Vagina (tissue), 2 donors: ENCODE measurements around the gene DDX39B. TPM values are rescaled to one million over a fixed set of nuclear protein-coding genes. Genes with fewer than 3 reads are reported as not detected.
A peak's percentile ranks its signal among the peaks of the same experiment; 100 is the strongest.

Experiments
- DNase-seq, 2 donors: peaks; one replicate each; pipeline ENCODE4 v3.0.0-alpha.2; 2017; ENCODE audit errors: extremely low spot score in 2 of 2
- H3K27ac ChIP-seq: fragments of 200-600 bp; sonication (generic); one replicate; pipeline ENCODE4 v1.5.1; 2019
- H3K27me3 ChIP-seq: fragments of 200-600 bp; sonication (generic); one replicate; pipeline ENCODE4 v1.5.1; 2019
- H3K36me3 ChIP-seq, 2 donors: fragments of 200-600 bp; sonication (generic); one replicate each; pipeline ENCODE4 v1.5.1; 2017 to 2019
- H3K4me1 ChIP-seq: fragments of 200-600 bp; sonication (generic); one replicate; pipeline ENCODE4 v1.5.1; 2019
- H3K4me3 ChIP-seq, 2 donors: fragments of 200-600 bp; sonication (generic); 1 replicate in 1 of 2; 2 replicates in 1 of 2; pipeline ENCODE4 v1.5.1; 2016 to 2019
- H3K9me3 ChIP-seq: fragments of 200-600 bp; sonication (generic); one replicate; pipeline ENCODE4 v1.5.1; 2019
- CTCF ChIP-seq, 3 experiments: fragments of 450-650 bp in 2 of 3; fragments of 200-600 bp in 1 of 3; sonication (generic) in 1 of 3; IDR thresholded peaks; one replicate each; pipeline ENCODE4 v1.5.1; 2017 to 2019; ENCODE audit warnings: antibody characterized with exemption in 3 of 3, mild to moderate bottlenecking in 2 of 3, moderate library complexity in 2 of 3
- POLR2A ChIP-seq, 2 donors: fragments of 450-650 bp; IDR thresholded peaks; one replicate each; pipeline ENCODE4 v1.6.1; 2017; ENCODE audit warnings: antibody characterized with exemption in 2 of 2, mild to moderate bottlenecking in 2 of 2, moderate library complexity in 2 of 2
- POLR2AphosphoS5 ChIP-seq, 2 donors: sonication (generic); formaldehyde crosslinking; IDR thresholded peaks; one replicate each; pipeline ENCODE4 v1.9.0; 2017; ENCODE audit warnings: antibody characterized with exemption in 2 of 2, mild to moderate bottlenecking in 2 of 2, low read depth in 1 of 2; ENCODE audit not compliant: insufficient read depth in 1 of 2
- intact Hi-C: fragments of 100-400 bp; cut with DNase I; formaldehyde crosslinking; loops from one replicate; pipeline ENCODE4 v1.15.1; 2023
- total RNA-seq: library from RNA; depleted of rRNA; stranded (reverse); fragments of >200 nt; gene quantifications from one replicate; pipeline ENCODE4 v1.2.3, GENCODE V29; 2016

DDX39B gene
- total RNA-seq, 1 donor from 2014 or later = 299 TPM

DNA sequence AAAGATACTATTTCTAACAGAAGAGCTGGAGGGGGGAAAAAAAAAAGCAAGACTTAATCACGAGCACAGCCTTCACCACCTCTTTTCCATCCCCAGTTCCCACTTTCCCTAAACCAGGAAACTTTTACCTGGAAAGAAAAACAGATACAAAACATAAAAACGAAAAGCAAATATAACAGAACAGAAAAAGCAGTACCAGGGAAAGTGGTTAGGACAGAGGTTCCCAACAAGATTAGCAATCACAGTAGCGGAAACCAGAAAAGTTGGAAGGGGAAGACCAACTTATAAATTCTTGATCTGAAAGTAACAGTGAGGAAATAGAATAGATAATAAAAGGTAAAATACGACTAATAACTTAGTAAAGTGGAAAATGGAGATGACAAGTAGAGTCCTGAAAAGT is 1.2 kb downstream of the DDX39B start:
- DNase-seq = no peak
- H3K27ac ChIP-seq = peak overlapping the region; percentile 97
- TF ChIP-seq POLR2AphosphoS5 (IDR thresholded peaks at IDR 0.05; ENCODE audit: insufficient read depth in 1 of 2, low read depth in 1 of 2) (no peak), POLR2A (IDR thresholded peaks at IDR 0.05) (no peak), CTCF (IDR thresholded peaks at IDR 0.05) (no peak)
- intact Hi-C loops = no loop called here
- H3K4me1 ChIP-seq = peaks cover 43% of the 10 kb centered on the region
- H3K4me3 ChIP-seq = peak overlapping the region; percentile 70 to 85
- no peaks in the 10 kb centered on the region for H3K9me3 ChIP-seq
- peaks cover 0 to 43% of the 10 kb centered on the region in 2 donors for H3K36me3 ChIP-seq
- no peaks in the 10 kb centered on the region for H3K27me3 ChIP-seq

DNA sequence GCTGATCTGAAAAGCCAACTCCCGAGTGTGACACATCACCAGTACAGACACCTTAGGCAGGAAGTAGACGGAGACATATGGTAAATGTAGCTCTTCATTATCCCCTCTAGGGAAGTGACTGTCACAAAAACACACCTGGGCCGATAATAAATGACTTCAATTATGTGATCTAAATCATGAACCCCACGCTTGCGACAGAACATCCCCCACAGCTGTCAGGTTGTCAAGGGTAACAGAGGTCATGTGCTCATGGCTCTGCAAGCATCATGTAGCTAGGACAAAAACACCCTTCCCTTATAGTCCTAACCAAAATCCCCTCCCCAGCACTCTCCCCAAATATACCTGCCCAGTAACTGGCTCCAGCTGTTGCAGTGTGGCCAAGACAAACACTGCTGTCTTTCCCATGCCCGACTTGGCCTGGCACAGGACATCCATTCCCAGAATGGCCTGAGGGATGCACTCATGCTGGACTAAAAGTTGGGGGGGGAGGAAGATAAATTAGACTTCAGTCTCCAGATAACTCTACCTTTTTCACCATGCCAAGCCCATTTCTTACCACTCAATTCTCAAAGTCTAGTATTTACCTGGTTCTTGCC is 2.9 kb downstream of the DDX39B start:
- Histone ChIP-seq H3K4me3 (peak overlapping the region in 1 of 2 donors; percentile 4), H3K36me3 (peaks cover 0 to 60% of the 10 kb centered on the region in 2 donors), H3K4me1 (peaks cover 43% of the 10 kb centered on the region), H3K27me3 (no peaks in the 10 kb centered on the region), H3K27ac (no peak overlapping the region), H3K9me3 (no peaks in the 10 kb centered on the region)
- TF ChIP-seq CTCF (IDR thresholded peaks at IDR 0.05) = no peak
- no peak for TF ChIP-seq POLR2A (IDR thresholded peaks at IDR 0.05)
- no peak for TF ChIP-seq POLR2AphosphoS5 (IDR thresholded peaks at IDR 0.05; ENCODE audit: insufficient read depth in 1 of 2, low read depth in 1 of 2)
- DNase-seq = no peak
- intact Hi-C loops = no loop called here

DNA sequence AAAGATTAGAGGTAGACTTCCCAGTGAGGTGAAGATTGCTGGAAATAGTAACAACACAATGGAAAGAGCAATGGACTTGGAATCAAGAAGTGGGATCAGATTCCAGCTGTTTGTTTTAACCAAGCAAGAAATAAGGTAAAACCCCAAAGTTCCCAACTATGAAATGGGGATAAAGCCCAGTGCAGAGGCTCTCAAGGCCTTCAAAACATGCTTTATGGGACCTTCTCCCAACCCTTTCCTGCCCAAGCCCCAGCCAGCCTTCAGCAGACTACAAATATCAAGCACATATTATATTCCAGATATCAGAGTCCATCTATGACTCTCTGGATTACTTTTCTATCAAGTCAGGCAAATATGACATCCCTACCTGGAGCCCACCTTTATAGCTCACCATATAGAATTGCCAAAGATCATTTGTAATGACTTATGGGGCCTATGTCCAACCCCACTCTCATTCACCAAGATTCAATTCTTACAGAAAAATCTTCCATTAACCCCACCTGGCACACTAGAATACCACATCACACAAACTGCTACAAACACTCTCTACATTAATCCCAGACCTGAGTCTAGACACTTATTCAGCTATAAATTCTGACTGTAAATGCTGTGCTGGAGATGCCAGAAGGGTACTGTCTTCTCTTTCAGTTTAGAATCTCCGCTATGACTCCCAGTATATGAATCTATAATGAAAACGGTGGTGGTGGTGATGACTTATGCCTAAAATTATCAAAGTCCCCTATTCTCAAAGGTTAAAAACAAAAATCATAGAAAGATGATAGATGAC is 6.1 kb downstream of the DDX39B start:
- H3K4me1 ChIP-seq = peaks cover 28% of the 10 kb centered on the region
- H3K27me3 ChIP-seq = no peaks in the 10 kb centered on the region

DNA sequence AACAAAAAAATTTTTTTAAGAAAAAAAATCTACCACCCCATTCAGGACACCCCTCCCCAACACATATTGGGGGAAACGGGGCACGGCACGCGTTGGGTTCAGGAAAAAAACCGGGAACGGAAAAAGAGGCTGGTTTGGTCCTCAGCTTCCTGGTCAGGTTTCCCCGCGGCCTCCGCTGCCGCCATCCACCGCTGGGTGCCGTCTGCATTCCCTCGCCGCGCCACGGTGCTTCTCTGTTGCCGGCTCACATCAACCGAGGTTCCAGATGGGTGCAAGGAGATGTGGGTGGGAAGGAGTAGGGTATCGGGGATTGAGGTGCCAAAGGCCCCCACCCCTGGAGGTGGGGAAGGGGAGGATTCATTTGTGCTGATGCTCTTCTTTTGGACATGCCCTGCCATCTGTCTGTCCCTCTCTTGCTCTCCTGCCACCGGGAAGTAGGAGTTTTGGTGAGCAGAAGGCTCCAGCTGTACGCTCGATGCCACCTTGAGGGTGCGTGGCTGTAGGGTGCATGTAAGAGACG is 7.2 kb downstream of the DDX39B start:
- H3K9me3 ChIP-seq = no peaks in the 10 kb centered on the region
- peaks cover 0 to 99% of the 10 kb centered on the region in 2 donors for H3K36me3 ChIP-seq

More for the DNA sequence above, 6.1 kb downstream of the DDX39B start:
- Histone ChIP-seq H3K4me3 (no peak overlapping the region), H3K9me3 (no peaks in the 10 kb centered on the region), H3K27ac (no peak overlapping the region), H3K36me3 (peaks cover 0 to 92% of the 10 kb centered on the region in 2 donors)
- TF ChIP-seq POLR2AphosphoS5 (IDR thresholded peaks at IDR 0.05; ENCODE audit: insufficient read depth in 1 of 2, low read depth in 1 of 2) (no peak), POLR2A (IDR thresholded peaks at IDR 0.05) (no peak), CTCF (IDR thresholded peaks at IDR 0.05) (no peak)
- DNase-seq = no peak
- intact Hi-C loops = no loop called here

More for the DNA sequence above, 7.2 kb downstream of the DDX39B start:
- no peak for TF ChIP-seq POLR2AphosphoS5 (IDR thresholded peaks at IDR 0.05; ENCODE audit: insufficient read depth in 1 of 2, low read depth in 1 of 2)
- no peak for TF ChIP-seq CTCF (IDR thresholded peaks at IDR 0.05)
- TF ChIP-seq POLR2A (IDR thresholded peaks at IDR 0.05) = no peak
- Histone ChIP-seq H3K27me3 (no peaks in the 10 kb centered on the region), H3K4me1 (peaks cover 16% of the 10 kb centered on the region), H3K27ac (no peak overlapping the region), H3K4me3 (no peak overlapping the region)
- intact Hi-C loops = no loop called here
- no peak for DNase-seq
